PC-9 (cell line): Measurements from ENCODE around the gene PRPH. TPM values are rescaled to one million over a fixed set of nuclear protein-coding genes. Genes with fewer than 3 reads are reported as not detected.

Experiments
- BruUV-seq: library from RNA; stranded (reverse); fragments of 400-500 nt; replicated peaks from 2 replicates; lab custom pipeline; 2021; lab: Mats Ljungman, UMichigan
- CTCF ChIA-PET: fragments of 300-600 bp; sonication (Branson Sonifier 250); formaldehyde crosslinking; loops from one replicate; lab custom pipeline; 2022; ENCODE audit warnings: antibody characterized with exemption; lab: Charles Lee
- POLR2A ChIA-PET: fragments of 300-600 bp; sonication (Branson Sonifier 250); formaldehyde crosslinking; loops from one replicate; lab custom pipeline; 2022; ENCODE audit warnings: antibody characterized with exemption; ENCODE audit not compliant: unreplicated experiment; lab: Charles Lee
- DNase-seq, 2 experiments: peaks; one replicate each; pipeline versions ENCODE4 v3.0.0 to v3.0.0-alpha.2; 2015 to 2022; ENCODE audit warnings: mixed read lengths in 1 of 2
- H2AFZ ChIP-seq: fragments of 200-600 bp; sonication (generic); 2 replicates; pipeline ENCODE4 v1.8.1; 2017; ENCODE audit warnings: antibody characterized with exemption
- H3F3A ChIP-seq: fragments of 200-600 bp; sonication (generic); 2 replicates; pipeline ENCODE4 v1.8.1; 2017; ENCODE audit warnings: antibody characterized with exemption, mild to moderate bottlenecking, low read depth; ENCODE audit not compliant: insufficient read depth
- H3K27ac ChIP-seq: fragments of 200-600 bp; sonication (generic); 2 replicates; pipeline ENCODE4 v1.6.1; 2016; ENCODE audit warnings: mixed run types
- H3K27me3 ChIP-seq: fragments of 200-600 bp; sonication (generic); 2 replicates; pipeline ENCODE4 v1.6.1; 2016; ENCODE audit warnings: low read depth, mixed run types; ENCODE audit not compliant: insufficient read depth
- H3K36me3 ChIP-seq: fragments of 200-600 bp; sonication (generic); 2 replicates; pipeline ENCODE4 v1.6.1; 2016; ENCODE audit warnings: low read depth, mixed run types
- H3K4me1 ChIP-seq: fragments of 200-600 bp; sonication (generic); replicated peaks from 2 replicates; pipeline ENCODE4 v1.6.1; 2016; ENCODE audit warnings: mixed run types; ENCODE audit not compliant: insufficient read depth
- H3K4me2 ChIP-seq: fragments of 200-600 bp; sonication (generic); 2 replicates; pipeline ENCODE4 v1.6.1; 2017; ENCODE audit warnings: mixed run types
- H3K4me3 ChIP-seq: fragments of 200-600 bp; sonication (generic); 2 replicates; pipeline ENCODE4 v1.6.1; 2016; ENCODE audit warnings: mixed run types
- H3K79me2 ChIP-seq: fragments of 200-600 bp; sonication (generic); 2 replicates; pipeline ENCODE4 v1.6.1; 2017; ENCODE audit warnings: low read depth, mixed run types
- H3K9me2 ChIP-seq: fragments of 200-600 bp; sonication (generic); 2 replicates; pipeline ENCODE4 v1.8.1; 2017; ENCODE audit warnings: mild to moderate bottlenecking; ENCODE audit not compliant: insufficient read depth
- H3K9me3 ChIP-seq: fragments of 200-600 bp; sonication (generic); 2 replicates; pipeline ENCODE4 v1.8.1; 2016; ENCODE audit warnings: low read depth; ENCODE audit not compliant: insufficient read depth
- H4K20me1 ChIP-seq: fragments of 200-600 bp; sonication (generic); 2 replicates; pipeline ENCODE4 v1.8.1; 2017; ENCODE audit not compliant: insufficient read depth
- CTCF ChIP-seq: fragments of 200-600 bp; sonication (generic); conservative IDR thresholded peaks from 2 replicates; pipeline ENCODE4 v1.6.1; 2017; ENCODE audit warnings: mixed run types, antibody characterized with exemption, mild to moderate bottlenecking, moderate library complexity
- EZH2 ChIP-seq: fragments of 200-600 bp; sonication (generic); IDR thresholded peaks from 2 replicates; pipeline ENCODE4 v1.8.0; 2017; ENCODE audit warnings: antibody characterized with exemption, low read depth
- intact Hi-C: fragments of 100-400 bp; cut with micrococcal nuclease; formaldehyde crosslinking; loops from one replicate; pipeline ENCODE4 v1.10.0; 2022; ENCODE audit not compliant: unreplicated experiment
- total RNA-seq: library from RNA; stranded (reverse); gene quantifications from 2 replicates; pipeline ENCODE4 v1.2.3, GENCODE V29; 2021

Gene PRPH
- total RNA-seq, 1 experiment from 2014 or later: 0.46 TPM

- Histone ChIP-seq H3K79me2 (peaks cover 3% of the 10 kb centered on the region; the same call in 1 of the 2 replicates), H3K4me1 (no peaks in the 10 kb centered on the region), H4K20me1 (peaks cover 30% of the 10 kb centered on the region), H3K27ac (no peak overlapping the region), H2AFZ (no peak overlapping the region), H3K4me2 (no peak overlapping the region), H3K27me3 (no peaks in the 10 kb centered on the region), H3K9me2 (no peaks in the 10 kb centered on the region), H3K9me3 (no peaks in the 10 kb centered on the region), H3K36me3 (peaks cover 14% of the 10 kb centered on the region), H3F3A (peaks cover 45% of the 10 kb centered on the region), H3K4me3 (no peak overlapping the region)
- ChIA-PET CTCF (interaction anchor here (0.6 kb wide), 1 partner anchor 36 kb away, joined by 8 read pairs; no protein-coding TSS in a partner anchor), POLR2A (interaction anchor here (0.6 kb wide), 2 partner anchors 322 to 482 kb away, joined by 4 read pairs; no protein-coding TSS in a partner anchor)
- intact Hi-C loops: no loop called here
- no peak for DNase-seq
- TF ChIP-seq EZH2 (no peak), CTCF (no peak)
- no TSS peak for BruUV-seq
Measured at GRCh38 chr12:49276304-49277290, 18.4 kb upstream of the PRPH start.

GRCh38 chr12:49277466-49277865, 17.5 kb upstream of the PRPH start:
- intact Hi-C loops: no loop called here

More at GRCh38 chr12:49277466-49277865, 17.5 kb upstream of the PRPH start:
- Histone ChIP-seq H3K4me3 (no peak overlapping the region), H3K4me2 (no peak overlapping the region), H3K27ac (no peak overlapping the region), H4K20me1 (peaks cover 23% of the 10 kb centered on the region), H3K27me3 (no peaks in the 10 kb centered on the region), H2AFZ (no peak overlapping the region), H3K36me3 (peaks cover 9% of the 10 kb centered on the region), H3K9me2 (no peaks in the 10 kb centered on the region), H3K79me2 (no peaks in the 10 kb centered on the region), H3K4me1 (no peaks in the 10 kb centered on the region), H3K9me3 (no peaks in the 10 kb centered on the region), H3F3A (peaks cover 39% of the 10 kb centered on the region)
- CTCF ChIA-PET: interaction anchor here (0.6 kb wide), 1 partner anchor 206 kb away, joined by 7 read pairs; no protein-coding TSS in a partner anchor
- DNase-seq: no peak
- no TSS peak for BruUV-seq
- TF ChIP-seq CTCF: no peak
- TF ChIP-seq EZH2: no peak
- POLR2A ChIA-PET: interaction anchor here (0.6 kb wide), 3 partner anchors 90 to 544 kb away, joined by 4 to 6 read pairs (median 4); partner anchors contain the start of gene SPATS2
